Measurements from ENCODE around the gene GNAT2.

The GNAT2 gene

GRCh38 chr1:109610609-109611307 lies 8.7 kb downstream of the GNAT2 start:
- DNase-seq (ENCODE audit: low read depth in 2 of 2): no peak

DNA sequence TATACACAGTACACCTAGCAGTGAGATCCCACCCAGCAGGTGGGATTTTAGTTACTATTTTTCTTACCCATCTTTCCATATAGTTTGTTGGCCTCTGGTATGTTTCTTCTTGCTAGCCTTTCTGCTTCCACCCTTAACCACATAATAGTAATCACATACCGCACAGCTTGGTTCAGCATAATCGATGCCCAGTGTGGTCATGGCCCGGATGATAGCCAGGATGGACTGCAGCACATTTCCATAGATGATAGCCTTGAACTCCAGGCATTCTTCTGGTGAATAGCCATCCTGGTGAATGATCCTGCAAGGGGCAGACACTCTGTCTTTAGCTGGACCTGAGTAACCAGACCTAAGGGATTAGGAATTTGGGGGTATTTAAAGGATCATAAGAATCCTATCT lies 9.5 kb downstream of the GNAT2 start:
- DNase-seq (ENCODE audit: low read depth in 2 of 2): no peak

GRCh38 chr1:109605381-109605780 lies 14.0 kb downstream of the GNAT2 start:
- no peak for DNase-seq (ENCODE audit: low read depth in 2 of 2)

DNA sequence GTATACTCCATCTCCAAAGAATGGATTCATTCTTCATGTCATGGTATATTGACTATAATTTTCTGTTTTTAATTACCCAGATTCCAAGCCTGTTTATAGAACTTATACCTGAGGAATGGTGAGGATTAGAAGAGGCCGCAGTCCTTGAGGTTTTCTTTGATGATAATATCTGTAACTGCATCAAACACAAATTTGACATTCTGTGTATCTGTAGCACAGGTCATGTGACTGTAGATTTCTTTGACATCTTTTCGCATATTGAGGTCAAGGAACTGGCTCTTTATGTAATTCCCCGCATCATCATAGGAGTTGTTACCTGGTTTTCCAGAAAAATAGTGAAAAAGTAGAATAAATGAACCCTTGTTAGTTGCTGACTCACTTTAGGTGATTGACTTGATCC lies 16.2 kb downstream of the GNAT2 start:
- DNase-seq (ENCODE audit: low read depth in 2 of 2): no peak

- no peak for DNase-seq (ENCODE audit: low read depth in 2 of 2)
Observed at GRCh38 chr1:109598655-109599054, 20.8 kb downstream of the GNAT2 start.

DNA sequence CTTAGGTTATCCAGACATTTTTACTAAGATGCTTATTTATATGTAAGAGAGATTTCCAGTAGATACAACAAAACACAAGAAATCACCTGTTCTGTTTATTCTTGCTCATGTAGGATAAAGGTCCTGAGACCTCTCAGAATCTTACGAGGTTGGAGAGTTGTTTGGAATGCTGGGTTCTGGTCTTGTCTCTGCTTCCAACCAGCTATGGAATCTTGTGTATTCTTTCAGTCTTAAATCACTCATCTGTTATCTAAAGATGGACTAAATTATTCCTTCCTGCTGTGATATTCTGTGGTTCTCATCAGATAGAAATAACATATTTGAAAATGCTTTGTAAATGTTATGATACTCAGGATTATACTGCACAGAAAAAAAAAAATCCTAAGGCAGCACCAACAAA lies 21.3 kb downstream of the GNAT2 start:
- DNase-seq (ENCODE audit: low read depth in 2 of 2): no peak

DNA sequence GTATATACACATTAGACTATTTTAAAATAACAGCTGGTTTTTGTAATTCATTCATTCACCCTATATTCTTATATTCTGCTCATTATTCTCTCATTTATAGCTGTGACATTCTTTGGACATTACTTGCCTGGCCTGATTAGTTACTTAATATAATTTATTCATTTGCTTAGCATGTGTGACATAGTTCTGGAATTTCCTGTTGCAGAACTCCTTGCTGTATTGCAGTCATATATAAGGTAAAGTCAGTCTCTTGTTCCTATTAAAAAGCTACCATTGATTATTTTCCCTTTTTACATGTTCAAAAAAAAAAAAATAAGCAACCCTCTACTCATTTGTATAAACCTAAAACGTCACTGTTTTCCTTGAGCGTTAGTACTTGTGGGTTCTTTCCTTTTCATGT lies 23.9 kb downstream of the GNAT2 start:
- no peak for DNase-seq (ENCODE audit: low read depth in 2 of 2)

DNA sequence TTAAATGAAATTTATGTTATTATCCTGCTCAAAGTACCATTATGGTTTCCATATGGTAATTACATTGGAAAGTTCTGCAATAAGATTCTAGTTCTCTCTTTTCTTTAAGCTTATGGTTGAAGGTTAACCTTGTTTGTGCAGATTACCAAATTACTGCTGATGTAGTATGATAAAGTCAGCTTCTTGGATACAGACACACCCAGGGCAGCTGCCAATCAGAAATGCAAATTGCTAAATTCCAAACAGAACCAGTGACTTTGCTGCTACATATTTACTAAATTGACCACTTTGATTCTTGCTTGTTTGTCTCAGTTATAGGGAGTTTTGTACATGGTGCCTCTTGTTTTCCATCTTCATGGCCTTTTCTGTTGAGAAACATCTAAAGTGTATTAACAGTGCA lies 26.5 kb downstream of the GNAT2 start:
- no peak for DNase-seq (ENCODE audit: low read depth in 2 of 2)

- no peak for DNase-seq (ENCODE audit: low read depth in 2 of 2)
Observed at GRCh38 chr1:109589679-109590078, 29.7 kb downstream of the GNAT2 start.

DNA sequence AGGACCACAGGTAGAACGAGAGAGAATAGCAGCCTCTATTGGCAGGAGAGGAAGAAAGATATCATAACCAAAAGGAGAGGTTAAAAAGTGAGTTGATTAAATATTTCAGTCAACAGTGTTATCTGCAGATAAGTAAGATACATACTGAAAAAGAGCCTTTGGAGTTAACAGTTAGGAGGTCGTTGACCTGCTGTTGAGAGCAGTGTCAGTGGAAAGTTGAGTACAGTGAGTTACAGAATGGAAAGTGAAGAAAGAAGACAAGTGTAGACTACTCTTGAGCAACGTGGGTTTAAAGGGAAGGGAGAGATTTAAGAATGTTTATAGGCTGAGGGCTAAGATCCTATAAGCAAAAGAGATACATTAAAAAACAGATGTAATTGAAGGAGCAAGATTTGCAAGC lies 30.2 kb downstream of the GNAT2 start:
- no peak for DNase-seq (ENCODE audit: low read depth in 2 of 2)

GRCh38 chr1:109586055-109586454 lies 33.4 kb downstream of the GNAT2 start:
- DNase-seq (ENCODE audit: low read depth in 2 of 2): no peak

DNA sequence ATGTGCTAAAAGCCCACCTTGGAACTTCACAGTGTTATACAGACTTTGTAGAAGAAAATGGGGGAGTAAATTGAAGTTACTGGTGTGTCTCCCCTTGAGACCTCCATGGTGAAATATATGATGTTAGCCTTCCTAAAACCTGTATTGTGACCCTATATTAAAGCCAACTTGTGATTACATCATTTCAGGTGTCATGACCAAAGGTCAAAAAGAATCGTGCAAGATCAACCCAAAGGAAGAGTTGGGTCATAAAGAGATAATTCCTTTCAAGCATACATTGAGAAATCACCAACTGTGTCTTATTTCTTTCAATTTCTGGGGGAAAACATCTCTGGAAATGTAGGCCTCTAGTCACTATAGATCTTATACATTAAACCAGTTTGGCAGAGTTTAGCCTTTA lies 34.6 kb downstream of the GNAT2 start:
- no peak for DNase-seq (ENCODE audit: low read depth in 2 of 2)

DNA sequence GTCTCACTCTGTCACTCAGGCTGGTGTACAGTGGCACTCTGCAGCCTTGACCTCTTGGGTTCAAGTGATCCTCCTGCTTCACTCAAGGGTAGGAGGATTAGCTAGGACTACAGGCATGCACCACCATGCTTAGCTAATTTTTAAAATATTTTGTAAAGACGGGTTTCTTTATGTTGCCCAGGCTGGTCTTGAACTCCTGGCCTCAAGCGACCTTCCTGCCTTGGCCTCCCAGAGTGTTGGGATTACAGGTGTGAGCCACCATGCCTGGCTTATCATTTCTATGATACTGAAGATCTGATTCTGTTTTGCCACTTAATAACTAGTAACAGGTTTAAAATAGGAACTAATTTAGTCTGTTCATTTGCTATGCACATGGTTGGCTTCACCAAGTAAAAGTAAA lies 37.4 kb downstream of the GNAT2 start:
- no peak for DNase-seq (ENCODE audit: low read depth in 2 of 2)

DNA sequence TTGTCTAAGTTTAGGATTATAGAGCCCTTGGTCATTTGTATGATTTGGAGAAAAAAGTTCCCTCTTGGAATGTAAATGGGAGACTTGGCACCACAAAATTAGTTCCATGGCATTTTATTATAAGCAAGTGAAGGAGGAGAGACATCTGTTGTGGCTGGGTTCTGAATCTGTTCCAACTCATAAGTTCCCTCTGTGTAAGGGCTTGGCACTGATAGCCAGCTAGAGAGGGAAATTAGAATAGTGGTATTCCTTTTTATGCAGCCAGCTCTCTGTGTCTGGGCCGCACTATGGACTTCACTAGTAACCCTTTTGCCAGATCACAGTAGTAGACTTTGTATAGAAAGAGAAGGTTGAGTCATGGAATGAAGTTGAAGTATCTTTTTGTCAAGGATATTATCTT lies 39.9 kb downstream of the GNAT2 start:
- DNase-seq (ENCODE audit: low read depth in 2 of 2): no peak

GRCh38 chr1:109578947-109579443 lies 40.4 kb downstream of the GNAT2 start:
- no peak for DNase-seq (ENCODE audit: low read depth in 2 of 2)

- DNase-seq (ENCODE audit: low read depth in 2 of 2): no peak
Observed at GRCh38 chr1:109573785-109574184, 45.6 kb downstream of the GNAT2 start.

GRCh38 chr1:109570414-109570813 lies 49.0 kb downstream of the GNAT2 start:
- DNase-seq (ENCODE audit: low read depth in 2 of 2): no peak

DNA sequence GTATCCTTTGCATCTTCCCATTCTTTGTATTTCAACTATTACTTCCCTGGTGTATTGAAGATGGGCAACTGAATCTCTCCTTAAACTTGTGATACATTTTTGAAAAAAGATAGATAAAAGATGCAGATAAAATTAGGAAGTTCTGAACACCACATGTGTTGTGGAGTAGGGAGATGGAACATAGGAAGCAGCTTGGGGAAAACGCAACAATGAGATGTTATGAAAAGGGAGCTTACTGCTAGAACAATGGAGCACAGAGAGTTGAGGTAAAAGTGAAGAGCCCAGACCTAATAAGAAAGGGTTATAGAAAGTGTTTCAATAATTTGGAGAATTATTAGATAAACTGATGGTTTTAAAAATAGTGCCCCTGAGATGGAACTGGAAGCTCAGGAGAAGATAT lies 50.1 kb downstream of the GNAT2 start:
- no peak for DNase-seq (ENCODE audit: low read depth in 2 of 2)

- no peak for DNase-seq (ENCODE audit: low read depth in 2 of 2)
Observed at GRCh38 chr1:109567877-109568672, 51.3 kb downstream of the GNAT2 start.

GRCh38 chr1:109566982-109567381 lies 52.4 kb downstream of the GNAT2 start:
- no peak for DNase-seq (ENCODE audit: low read depth in 2 of 2)

GRCh38 chr1:109565241-109565640 lies 54.2 kb downstream of the GNAT2 start:
- DNase-seq (ENCODE audit: low read depth in 2 of 2): no peak

DNA sequence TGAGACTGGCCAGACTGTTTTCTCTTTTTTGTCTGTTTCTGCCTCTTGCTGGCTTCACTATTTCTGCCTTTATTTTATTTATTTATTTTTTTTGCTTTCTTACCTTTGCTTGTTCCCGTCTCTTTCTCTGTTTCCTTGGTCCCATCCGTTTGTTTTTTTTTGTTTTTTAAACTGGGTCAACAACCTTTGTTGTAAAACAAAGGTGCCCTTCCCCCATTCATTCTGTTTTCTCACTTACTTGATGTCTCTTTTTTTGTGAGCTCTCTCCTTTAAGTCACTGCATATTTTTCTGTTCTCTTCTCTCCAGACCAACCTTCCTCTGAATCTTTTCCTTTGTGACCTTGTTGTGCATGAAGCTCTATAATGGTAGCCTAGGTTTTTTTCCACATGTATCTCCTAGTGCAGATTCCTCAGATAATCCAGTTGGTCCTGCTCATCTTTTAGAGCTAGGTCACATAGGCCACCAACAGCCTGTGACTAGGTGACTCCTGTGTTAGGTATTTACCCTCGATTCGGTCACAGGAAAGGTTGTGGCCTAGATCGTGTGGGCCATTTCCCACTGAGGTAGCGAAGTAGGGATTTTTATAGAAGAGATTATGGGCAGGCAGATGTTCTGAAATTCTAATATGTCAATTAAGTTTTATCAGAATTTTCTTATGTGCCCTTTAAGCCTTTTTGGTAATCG lies 55.1 kb downstream of the GNAT2 start:
- no peak for DNase-seq (ENCODE audit: low read depth in 2 of 2)

DNA sequence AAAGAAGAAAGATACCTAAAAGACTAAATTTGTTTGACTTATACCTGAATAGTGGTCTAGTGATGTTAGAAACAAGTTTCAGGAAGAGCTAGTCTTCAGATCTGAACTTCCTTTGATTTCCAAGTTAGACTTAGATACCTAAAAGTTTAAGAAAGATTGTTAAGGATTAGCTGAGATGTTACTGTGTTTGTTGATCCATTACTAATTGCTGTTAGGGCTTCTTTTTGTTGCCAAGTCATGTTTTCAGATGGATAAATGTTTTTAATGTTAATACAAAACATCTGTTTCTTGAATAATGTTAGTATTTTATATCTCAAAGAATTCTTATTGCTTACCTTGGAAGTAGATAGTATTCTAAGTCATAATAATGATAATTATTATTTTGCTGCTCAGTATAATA lies 59.4 kb downstream of the GNAT2 start:
- DNase-seq (ENCODE audit: low read depth in 2 of 2): no peak

All from stimulated activated CD8-positive, alpha-beta memory T cell treated with anti-CD3 and anti-CD28 coated beads, Interleukin-2, amount 100 ng/mL, for 1 hour (primary cell).